Activated CD4-positive, alpha-beta T cell treated with anti-CD3 and anti-CD28 coated beads, Interleukin-2, amount 50 U/mL, for 4 hours (primary cell): ENCODE results near the gene CNTFR.
"Not testable (repeated sequence)": the region's sequence is repeated elsewhere in the genome, so short reads cannot be mapped to it uniquely, and the experiment has no call there.

Experiments used
- DNase-seq, 2 experiments: peaks; one replicate each; pipeline ENCODE4 v3.0.0-alpha.2; 2020

The CNTFR gene

GRCh38 chr9:34552986-34553385, 36.5 kb downstream of the CNTFR start:
- DNase-seq: no peak

- DNase-seq: no peak
Observed at GRCh38 chr9:34552606-34552981, 36.9 kb downstream of the CNTFR start.

- DNase-seq: no peak
Observed at GRCh38 chr9:34551751-34552605, 37.5 kb downstream of the CNTFR start.

GRCh38 chr9:34550681-34551270, 38.7 kb downstream of the CNTFR start:
- DNase-seq: no peak

- no peak for DNase-seq
Observed at GRCh38 chr9:34550016-34550680, 39.4 kb downstream of the CNTFR start.

GRCh38 chr9:34549407-34549732, 40.2 kb downstream of the CNTFR start:
- no peak for DNase-seq

- peak; percentile 11 to 12 for DNase-seq
Observed at GRCh38 chr9:34547960-34548611, 41.4 kb downstream of the CNTFR start.

GRCh38 chr9:34546834-34547827, 42.4 kb downstream of the CNTFR start:
- peak; percentile 25 to 26 for DNase-seq

GRCh38 chr9:34546102-34546833, 43.3 kb downstream of the CNTFR start:
- DNase-seq: no peak

- DNase-seq: no peak
Observed at GRCh38 chr9:34545497-34545896, 44.0 kb downstream of the CNTFR start.

GRCh38 chr9:34544035-34544434, 45.5 kb downstream of the CNTFR start:
- DNase-seq: no peak

- no peak for DNase-seq
Observed at GRCh38 chr9:34541540-34541939, 48.0 kb downstream of the CNTFR start.

GRCh38 chr9:34540827-34541226, 48.7 kb downstream of the CNTFR start:
- DNase-seq: no peak

- no peak for DNase-seq
Observed at GRCh38 chr9:34536685-34537084, 52.8 kb downstream of the CNTFR start.

- DNase-seq: not testable (repeated sequence)
Observed at GRCh38 chr9:34532041-34532440, 57.5 kb downstream of the CNTFR start.

GRCh38 chr9:34526026-34526425, 63.5 kb downstream of the CNTFR start:
- no peak for DNase-seq

- no peak for DNase-seq
Observed at GRCh38 chr9:34524349-34524748, 65.2 kb downstream of the CNTFR start.

GRCh38 chr9:34522971-34523797, 66.3 kb downstream of the CNTFR start, which contains the start of gene ENHO:
ENHO (minus strand) TSS chr9:34522990; CDS start chr9:34521695, 1,295 bp downstream.
- DNase-seq: peak; percentile 80 to 81

- no peak for DNase-seq
Observed at GRCh38 chr9:34522091-34522887, 67.2 kb downstream of the CNTFR start.
